T47D (cell line): ENCODE data around the gene GTF3C5.
"Not testable (repeated sequence)": the region's sequence is repeated elsewhere in the genome, so short reads cannot be mapped to it uniquely, and the experiment has no call there.

Experiments
- DNase-seq, 2 experiments: peaks; one replicate each; pipeline versions ENCODE4 v3.0.0 to v3.0.0-alpha.2; 2011 to 2012; ENCODE audit warnings: low read depth in 1 of 2, low spot score in 1 of 2
- JUND ChIP-seq: IDR thresholded peaks from 2 replicates; pipeline ENCODE4 v1.6.1; 2012; ENCODE audit warnings: low read depth
- in situ Hi-C: cut with HindIII; loops from 2 replicates; pipeline ENCODE4 v1.10.0; 2016; ENCODE audit warnings: low sequenced_read_pairs, low pct_unique_long_range_greater_than_20kb

The GTF3C5 gene

GRCh38 chr9:132989414-132989996 lies 41.3 kb upstream of the GTF3C5 start:
- no peak for TF ChIP-seq JUND
- in situ Hi-C loops, result no loop called here

DNA sequence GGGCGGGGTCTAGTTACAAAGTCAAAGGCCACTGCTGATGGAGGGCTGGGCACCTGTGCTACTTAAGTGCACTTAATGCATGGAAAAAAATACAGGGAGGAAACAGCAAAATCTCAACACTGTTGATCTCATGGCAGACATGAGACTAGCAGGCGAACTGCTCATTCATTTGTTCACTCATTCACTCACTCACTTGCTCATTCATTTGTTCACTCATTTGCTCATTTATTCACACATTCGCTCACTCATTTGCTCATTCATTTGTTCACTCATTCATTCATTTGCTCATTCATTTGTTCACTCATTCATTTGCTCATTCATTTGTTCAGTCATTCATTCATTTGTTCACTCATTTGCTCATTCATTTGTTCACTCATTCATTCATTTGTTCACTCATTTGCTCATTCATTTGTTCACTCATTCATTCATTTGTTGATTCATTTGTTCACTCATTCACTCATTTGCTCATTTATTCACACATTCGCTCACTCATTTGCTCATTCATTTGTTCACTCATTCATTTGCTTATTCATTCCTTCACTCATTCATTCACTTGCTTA lies 40.7 kb upstream of the GTF3C5 start:
- DNase-seq, result peak in 1 of 2 experiments; percentile 45
- in situ Hi-C loops, result not testable (repeated sequence)

More at GRCh38 chr9:132989414-132989996, 41.3 kb upstream of the GTF3C5 start:
- DNase-seq, result no peak

DNA sequence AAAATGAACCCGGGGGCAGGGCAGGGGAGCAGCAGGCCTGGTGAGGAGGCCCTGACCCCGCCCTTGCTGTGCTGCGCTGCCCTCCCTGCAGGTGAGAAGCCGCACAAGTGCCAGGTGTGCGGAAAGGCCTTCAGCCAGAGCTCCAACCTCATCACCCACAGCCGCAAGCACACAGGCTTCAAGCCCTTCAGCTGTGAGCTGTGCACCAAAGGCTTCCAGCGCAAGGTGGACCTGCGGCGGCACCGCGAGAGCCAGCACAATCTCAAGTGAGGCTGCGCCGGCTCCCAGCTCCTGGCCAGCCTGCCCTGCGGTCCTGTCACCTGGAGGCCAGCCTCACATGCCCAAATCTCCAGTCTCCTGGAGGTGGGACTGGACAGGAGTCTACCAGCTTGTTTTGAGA lies 40.0 kb upstream of the GTF3C5 start:
- no peak for TF ChIP-seq JUND
- DNase-seq, result no peak
- in situ Hi-C loops, result no loop called here

GRCh38 chr9:132991351-132992300 lies 39.2 kb upstream of the GTF3C5 start:
- no peak for DNase-seq
- in situ Hi-C loops, result no loop called here
- no peak for TF ChIP-seq JUND

DNA sequence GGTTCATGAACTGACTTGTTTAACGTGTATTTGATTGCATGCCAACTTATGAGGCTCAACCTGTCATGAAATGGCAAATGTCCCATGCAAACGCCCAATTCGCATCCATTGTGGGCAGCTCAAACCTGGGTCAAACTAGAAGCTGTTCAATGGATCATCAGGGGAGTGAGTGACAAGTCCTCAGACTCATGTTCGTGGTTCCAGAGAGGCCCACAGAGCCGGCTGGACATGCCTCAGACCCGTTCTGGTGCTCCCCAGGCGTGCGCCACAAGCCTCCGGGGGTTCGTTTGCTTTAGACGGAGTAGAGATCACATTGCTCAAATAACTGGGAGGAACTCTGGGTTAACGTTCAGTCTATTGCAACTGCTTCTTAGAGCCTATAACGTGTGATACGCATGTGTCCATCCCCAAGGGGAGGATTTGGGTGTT lies 37.3 kb upstream of the GTF3C5 start:
- in situ Hi-C loops, result no loop called here
- peak in 1 of 2 experiments; percentile 55 for DNase-seq

GRCh38 chr9:132994410-132995120 lies 36.2 kb upstream of the GTF3C5 start:
- in situ Hi-C loops, result no loop called here
- TF ChIP-seq JUND, result no peak
- DNase-seq, result peak in 1 of 2 experiments; percentile 41

More for the DNA sequence above, 37.3 kb upstream of the GTF3C5 start:
- no peak for TF ChIP-seq JUND

DNA sequence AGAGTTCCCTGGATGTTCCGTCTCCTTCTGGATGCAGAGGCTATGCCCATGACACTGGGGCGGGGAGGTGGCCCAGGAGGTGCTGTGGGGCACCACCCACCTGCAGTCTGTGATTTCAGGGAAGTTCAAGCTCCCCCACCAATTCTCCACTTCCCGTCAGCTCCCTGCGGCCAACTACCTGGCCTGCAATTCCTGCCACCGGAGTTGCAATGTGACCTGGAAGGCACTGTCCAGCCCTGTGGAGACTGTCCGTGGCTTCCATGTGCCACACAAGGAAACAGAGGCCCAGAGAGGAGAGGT lies 35.7 kb upstream of the GTF3C5 start:
- in situ Hi-C loops, result no loop called here
- DNase-seq, result no peak
- TF ChIP-seq JUND, result no peak

DNA sequence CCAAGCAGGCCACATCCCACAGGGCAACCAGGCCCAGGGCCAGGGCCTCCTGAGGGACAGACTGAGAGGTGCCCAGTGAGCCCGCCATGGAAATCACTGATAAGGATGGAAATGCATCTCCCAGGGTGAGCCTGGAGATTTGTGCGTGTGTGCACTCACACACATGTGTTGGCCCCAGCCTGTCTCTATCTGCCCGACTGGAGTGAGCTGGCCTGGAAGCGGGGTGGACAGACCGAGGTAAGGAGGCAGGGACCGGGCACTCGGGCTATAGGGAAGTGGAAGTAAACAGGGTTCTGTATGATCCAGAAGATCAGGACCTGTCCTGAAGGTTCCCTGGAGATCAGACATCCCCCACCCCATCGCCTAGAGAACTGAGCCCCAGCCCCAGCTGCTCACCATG lies 34.9 kb upstream of the GTF3C5 start:
- in situ Hi-C loops, result no loop called here
- no peak for DNase-seq
- no peak for TF ChIP-seq JUND

DNA sequence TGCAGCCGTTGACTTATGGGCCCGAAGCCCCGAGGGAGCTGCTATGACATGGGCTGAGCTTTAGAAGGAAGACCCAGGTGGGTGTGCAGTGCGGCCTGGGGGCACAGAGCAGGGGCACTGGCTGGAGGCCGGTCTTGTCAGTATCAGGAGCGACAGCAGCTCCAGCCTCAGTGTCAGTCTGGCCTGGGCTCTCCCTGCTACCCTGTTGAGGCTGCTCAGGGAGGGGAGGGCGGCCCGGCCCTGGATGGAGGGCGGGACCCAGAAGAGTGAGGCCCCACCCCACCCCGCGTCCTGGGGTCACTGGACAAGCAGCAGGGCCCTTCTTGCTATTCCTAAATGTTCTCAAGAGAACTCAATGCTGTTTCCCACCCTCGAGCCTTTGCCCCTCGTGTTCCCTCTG lies 34.3 kb upstream of the GTF3C5 start:
- in situ Hi-C loops, result no loop called here
- no peak for DNase-seq
- no peak for TF ChIP-seq JUND

DNA sequence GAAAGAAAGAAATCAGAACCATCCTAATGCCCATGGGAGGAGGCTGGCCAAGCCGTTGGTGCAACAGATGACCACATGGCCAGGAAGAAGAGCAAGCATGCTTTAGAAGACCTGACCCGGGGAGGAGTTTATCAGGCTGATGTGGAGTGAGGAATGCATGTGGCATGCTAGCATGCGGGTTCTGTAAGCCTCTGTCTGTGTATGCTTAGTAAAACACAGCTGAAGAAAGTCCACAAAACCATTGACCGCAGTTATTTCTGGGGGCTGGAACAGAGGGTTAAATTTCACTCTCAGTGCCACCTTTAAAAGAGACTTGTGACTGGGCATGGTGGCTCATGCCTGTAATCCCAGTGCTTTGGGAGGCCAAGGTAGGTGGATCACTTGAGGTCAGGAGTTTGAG lies 33.2 kb upstream of the GTF3C5 start:
- TF ChIP-seq JUND, result no peak
- no peak for DNase-seq
- in situ Hi-C loops, result no loop called here

- in situ Hi-C loops, DNase-seq: not testable (repeated sequence)
These were observed 32.6 kb upstream of the GTF3C5 start for GRCh38 chr9:132998221-132998620.

- in situ Hi-C loops, result no loop called here
- no peak for TF ChIP-seq JUND
- no peak for DNase-seq
These were observed 31.8 kb upstream of the GTF3C5 start for GRCh38 chr9:132998831-132999635.
